Measurements from ENCODE around the gene PSD2.

DNA sequence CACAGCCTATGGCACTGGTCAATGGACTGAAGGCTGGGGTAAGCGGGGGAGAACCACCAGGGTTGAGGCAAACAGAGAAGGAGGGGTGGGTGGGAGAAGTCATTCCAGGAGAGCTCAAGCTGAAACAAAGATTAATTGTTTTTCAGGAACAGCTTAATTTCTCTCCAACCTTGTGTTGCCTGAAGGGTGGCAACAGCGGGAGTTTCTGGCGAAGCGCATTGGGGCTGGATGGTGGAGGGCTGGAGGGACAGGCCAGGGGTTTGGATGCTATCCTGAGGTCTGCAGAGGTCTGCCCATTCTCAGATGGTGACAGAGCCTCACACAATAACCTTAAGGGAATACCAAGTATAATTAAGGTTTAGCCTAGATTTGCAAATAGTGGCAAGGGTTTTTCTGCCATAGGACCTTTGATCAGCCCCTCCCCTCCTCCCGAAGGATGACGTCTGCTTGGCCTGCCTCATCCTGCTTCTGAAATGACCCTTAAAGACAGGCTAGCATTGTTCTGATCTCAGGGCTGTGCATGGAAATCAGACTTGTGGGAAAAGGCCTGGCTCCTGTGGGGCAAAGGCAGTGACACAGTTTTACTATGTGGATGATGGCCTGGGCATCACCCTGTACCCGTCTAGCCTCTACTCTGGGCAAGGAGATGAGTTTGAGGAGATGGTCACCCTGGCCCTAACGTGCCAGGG, 32.7 kb downstream of the PSD2 start:
- TF ChIP-seq, protein P1, sequence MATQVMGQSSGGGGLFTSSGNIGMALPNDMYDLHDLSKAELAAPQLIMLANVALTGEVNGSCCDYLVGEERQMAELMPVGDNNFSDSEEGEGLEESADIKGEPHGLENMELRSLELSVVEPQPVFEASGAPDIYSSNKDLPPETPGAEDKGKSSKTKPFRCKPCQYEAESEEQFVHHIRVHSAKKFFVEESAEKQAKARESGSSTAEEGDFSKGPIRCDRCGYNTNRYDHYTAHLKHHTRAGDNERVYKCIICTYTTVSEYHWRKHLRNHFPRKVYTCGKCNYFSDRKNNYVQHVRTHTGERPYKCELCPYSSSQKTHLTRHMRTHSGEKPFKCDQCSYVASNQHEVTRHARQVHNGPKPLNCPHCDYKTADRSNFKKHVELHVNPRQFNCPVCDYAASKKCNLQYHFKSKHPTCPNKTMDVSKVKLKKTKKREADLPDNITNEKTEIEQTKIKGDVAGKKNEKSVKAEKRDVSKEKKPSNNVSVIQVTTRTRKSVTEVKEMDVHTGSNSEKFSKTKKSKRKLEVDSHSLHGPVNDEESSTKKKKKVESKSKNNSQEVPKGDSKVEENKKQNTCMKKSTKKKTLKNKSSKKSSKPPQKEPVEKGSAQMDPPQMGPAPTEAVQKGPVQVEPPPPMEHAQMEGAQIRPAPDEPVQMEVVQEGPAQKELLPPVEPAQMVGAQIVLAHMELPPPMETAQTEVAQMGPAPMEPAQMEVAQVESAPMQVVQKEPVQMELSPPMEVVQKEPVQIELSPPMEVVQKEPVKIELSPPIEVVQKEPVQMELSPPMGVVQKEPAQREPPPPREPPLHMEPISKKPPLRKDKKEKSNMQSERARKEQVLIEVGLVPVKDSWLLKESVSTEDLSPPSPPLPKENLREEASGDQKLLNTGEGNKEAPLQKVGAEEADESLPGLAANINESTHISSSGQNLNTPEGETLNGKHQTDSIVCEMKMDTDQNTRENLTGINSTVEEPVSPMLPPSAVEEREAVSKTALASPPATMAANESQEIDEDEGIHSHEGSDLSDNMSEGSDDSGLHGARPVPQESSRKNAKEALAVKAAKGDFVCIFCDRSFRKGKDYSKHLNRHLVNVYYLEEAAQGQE (IDR thresholded peaks at IDR 0.05; ENCODE audit: insufficient read depth in 1 of 2, low read depth in 2 of 2, low read length in 2 of 2), result no peak
- TF ChIP-seq POLR2AphosphoS5 (IDR thresholded peaks at IDR 0.05; ENCODE audit: low read depth, low read length), result no peak
- TF ChIP-seq TAF1 (IDR thresholded peaks at IDR 0.05; ENCODE audit: borderline replicate concordance, insufficient read depth, low read length), result no peak
- no peak for TF ChIP-seq SIN3A (IDR thresholded peaks at IDR 0.05; ENCODE audit: borderline replicate concordance, insufficient read depth, low read length)
- TF ChIP-seq FOXP2 (optimal IDR thresholded peaks at IDR 0.05; ENCODE audit: borderline replicate concordance, extremely low read depth, extremely low read length, insufficient read depth), result no peak
